ENCODE measurements around the gene PDGFA. TPM values are rescaled to one million over a fixed set of nuclear protein-coding genes. Genes with fewer than 3 reads are reported as not detected.

PDGFA gene
- total RNA-seq, 2 experiments from 2014 or later = not detected

- no peaks in the 10 kb centered on the region for H3K9me2 ChIP-seq (ENCODE audit: insufficient read depth, low read length)
- no peaks in the 10 kb centered on the region for H3K4me1 ChIP-seq (ENCODE audit: insufficient read depth, low read length, poor library complexity, severe bottlenecking)
- H3K4me2 ChIP-seq (ENCODE audit: low read length) = no peak overlapping the region
- H3K9me3 ChIP-seq (ENCODE audit: low read length) = no peaks in the 10 kb centered on the region
- no peaks in the 10 kb centered on the region for H3K79me2 ChIP-seq (ENCODE audit: insufficient read depth, low read depth, low read length)
- intact Hi-C loops (cut with micrococcal nuclease; ENCODE audit: unreplicated experiment) = no loop called here
- DNase-seq (ENCODE audit: low spot score) = no peak
- TF ChIP-seq EZH2phosphoT487 (IDR thresholded peaks at IDR 0.05; ENCODE audit: borderline replicate concordance, low read depth, low read length) (no peak), CTCF (conservative IDR thresholded peaks at IDR 0.05; ENCODE audit: low read length) (no peak)
- no peak overlapping the region for H3K27ac ChIP-seq (ENCODE audit: low read depth, low read length, poor library complexity, severe bottlenecking)
- POLR2A ChIA-PET = interaction anchor here (0.6 kb wide), 1 partner anchor 77 kb away, joined by 4 read pairs; no protein-coding TSS in a partner anchor
- H3K4me3 ChIP-seq (ENCODE audit: low read depth, low read length, poor library complexity, severe bottlenecking) = no peak overlapping the region
- no peak overlapping the region for H2AFZ ChIP-seq (ENCODE audit: low read length)
- no peaks in the 10 kb centered on the region for H3K36me3 ChIP-seq (ENCODE audit: insufficient read depth, low read length)
- CTCF ChIA-PET (ENCODE audit: unreplicated experiment) = no interaction called here
- no TSS peak for BruUV-seq (replicated peaks)
- H4K20me1 ChIP-seq (ENCODE audit: insufficient read depth, low read length) = no peaks in the 10 kb centered on the region
Observed at GRCh38 chr7:490461-491291, 29.0 kb downstream of the PDGFA start.

GRCh38 chr7:489876-490275 is 29.8 kb downstream of the PDGFA start:
- Histone ChIP-seq H3K9me3 (ENCODE audit: low read length) (no peaks in the 10 kb centered on the region), H3K36me3 (ENCODE audit: insufficient read depth, low read length) (no peaks in the 10 kb centered on the region), H3K9me2 (ENCODE audit: insufficient read depth, low read length) (no peaks in the 10 kb centered on the region), H3K79me2 (ENCODE audit: insufficient read depth, low read depth, low read length) (no peaks in the 10 kb centered on the region), H3K27ac (ENCODE audit: low read depth, low read length, poor library complexity, severe bottlenecking) (no peak overlapping the region), H2AFZ (ENCODE audit: low read length) (no peak overlapping the region), H3K4me3 (ENCODE audit: low read depth, low read length, poor library complexity, severe bottlenecking) (no peak overlapping the region), H3K4me2 (ENCODE audit: low read length) (no peak overlapping the region), H4K20me1 (ENCODE audit: insufficient read depth, low read length) (no peaks in the 10 kb centered on the region), H3K4me1 (ENCODE audit: insufficient read depth, low read length, poor library complexity, severe bottlenecking) (no peaks in the 10 kb centered on the region)
- DNase-seq (ENCODE audit: low spot score) = no peak
- TF ChIP-seq CTCF (conservative IDR thresholded peaks at IDR 0.05; ENCODE audit: low read length) (no peak), EZH2phosphoT487 (IDR thresholded peaks at IDR 0.05; ENCODE audit: borderline replicate concordance, low read depth, low read length) (no peak)
- ChIA-PET CTCF (ENCODE audit: unreplicated experiment) (no interaction called here), POLR2A (interaction anchor here (0.6 kb wide), 1 partner anchor 78 kb away, joined by 4 read pairs; no protein-coding TSS in a partner anchor)
- intact Hi-C loops (cut with micrococcal nuclease; ENCODE audit: unreplicated experiment) = no loop called here
- no TSS peak for BruUV-seq (replicated peaks)

- H3K4me1 ChIP-seq (ENCODE audit: insufficient read depth, low read length, poor library complexity, severe bottlenecking) = no peaks in the 10 kb centered on the region
- no TSS peak for BruUV-seq (replicated peaks)
- H2AFZ ChIP-seq (ENCODE audit: low read length) = no peak overlapping the region
- no peak overlapping the region for H3K4me3 ChIP-seq (ENCODE audit: low read depth, low read length, poor library complexity, severe bottlenecking)
- intact Hi-C loops (cut with micrococcal nuclease; ENCODE audit: unreplicated experiment) = no loop called here
- no peaks in the 10 kb centered on the region for H3K79me2 ChIP-seq (ENCODE audit: insufficient read depth, low read depth, low read length)
- DNase-seq (ENCODE audit: low spot score) = no peak
- H3K27ac ChIP-seq (ENCODE audit: low read depth, low read length, poor library complexity, severe bottlenecking) = no peak overlapping the region
- no peaks in the 10 kb centered on the region for H3K36me3 ChIP-seq (ENCODE audit: insufficient read depth, low read length)
- H3K4me2 ChIP-seq (ENCODE audit: low read length) = no peak overlapping the region
- POLR2A ChIA-PET = no interaction called here
- CTCF ChIA-PET (ENCODE audit: unreplicated experiment) = no interaction called here
- H3K9me3 ChIP-seq (ENCODE audit: low read length) = no peaks in the 10 kb centered on the region
- TF ChIP-seq EZH2phosphoT487 (IDR thresholded peaks at IDR 0.05; ENCODE audit: borderline replicate concordance, low read depth, low read length) = no peak
- TF ChIP-seq CTCF (conservative IDR thresholded peaks at IDR 0.05; ENCODE audit: low read length) = no peak
- no peaks in the 10 kb centered on the region for H4K20me1 ChIP-seq (ENCODE audit: insufficient read depth, low read length)
- H3K9me2 ChIP-seq (ENCODE audit: insufficient read depth, low read length) = no peaks in the 10 kb centered on the region
Observed at GRCh38 chr7:486216-486743, 33.4 kb downstream of the PDGFA start.
